Gastroesophageal sphincter (tissue), 3 donors: ENCODE measurements around the gene DDX10.

Source experiments
- EP300 ChIP-seq: sonication (generic); formaldehyde crosslinking; IDR thresholded peaks from one replicate; pipeline ENCODE4 v1.6.1; 2017; ENCODE audit warnings: antibody characterized with exemption, mild to moderate bottlenecking
- POLR2A ChIP-seq, 2 donors: fragments of 450-650 bp; IDR thresholded peaks; one replicate each; pipeline ENCODE4 v1.6.1; 2017; ENCODE audit warnings: antibody characterized with exemption in 2 of 2, mild to moderate bottlenecking in 2 of 2, moderate library complexity in 1 of 2
- POLR2AphosphoS5 ChIP-seq: sonication (generic); formaldehyde crosslinking; IDR thresholded peaks from one replicate; pipeline ENCODE4 v1.6.1; 2017; ENCODE audit warnings: antibody characterized with exemption
- TF ChIP-seq, protein P1 (sequence below), 4 experiments: fragments of 200-600 bp in 2 of 4; fragments of 450-650 bp in 2 of 4; sonication (generic) in 1 of 4; IDR thresholded peaks; one replicate each; pipeline ENCODE4 v1.5.1; 2017 to 2019; ENCODE audit warnings: antibody characterized with exemption in 4 of 4, mild to moderate bottlenecking in 2 of 4, moderate library complexity in 2 of 4

DNA sequence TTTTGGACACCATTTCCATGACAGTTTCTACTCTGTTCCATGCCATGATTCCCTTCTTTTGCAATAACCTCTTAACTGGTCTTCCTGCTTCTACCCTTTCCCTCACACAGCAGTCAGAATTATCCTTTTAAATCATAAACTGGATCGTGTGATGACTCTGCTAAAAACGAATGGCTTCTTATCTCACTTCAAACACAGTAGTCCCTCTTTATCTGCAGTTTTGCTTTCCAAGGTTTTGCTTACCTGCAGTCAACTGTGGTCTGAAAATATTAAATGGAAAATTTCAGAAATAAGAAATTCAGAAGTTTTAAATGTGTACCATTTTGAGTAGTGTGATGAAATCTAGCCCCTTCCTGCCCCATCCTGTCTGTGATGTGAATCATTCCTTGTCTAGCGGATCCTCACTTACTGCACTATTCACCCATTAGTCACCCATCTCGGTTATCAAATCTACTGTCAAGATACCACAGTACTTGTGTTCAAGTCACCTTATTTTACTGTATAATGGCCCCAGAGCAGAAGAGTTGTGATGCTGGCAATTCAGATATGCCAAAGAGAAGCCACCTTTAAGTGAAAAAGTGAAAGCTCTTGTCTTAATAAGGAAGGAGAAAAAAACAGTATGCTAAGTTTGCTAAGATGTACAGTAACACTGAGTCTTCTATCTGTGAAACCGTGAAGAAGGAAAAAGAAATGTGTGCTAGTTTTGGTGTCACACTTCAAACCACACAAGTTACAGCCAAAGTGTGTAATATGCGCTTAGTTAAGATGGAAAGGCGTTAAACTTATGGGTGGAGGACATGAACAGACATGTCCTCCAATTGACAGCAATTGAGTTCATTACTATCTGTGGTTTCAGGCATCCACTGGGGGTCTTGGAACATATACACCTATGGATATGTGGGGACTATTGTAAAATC, 283.0 kb downstream of the DDX10 start:
- TF ChIP-seq POLR2A (IDR thresholded peaks at IDR 0.05) (no peak), POLR2AphosphoS5 (no peak), EP300 (no peak)
- TF ChIP-seq, protein P1, sequence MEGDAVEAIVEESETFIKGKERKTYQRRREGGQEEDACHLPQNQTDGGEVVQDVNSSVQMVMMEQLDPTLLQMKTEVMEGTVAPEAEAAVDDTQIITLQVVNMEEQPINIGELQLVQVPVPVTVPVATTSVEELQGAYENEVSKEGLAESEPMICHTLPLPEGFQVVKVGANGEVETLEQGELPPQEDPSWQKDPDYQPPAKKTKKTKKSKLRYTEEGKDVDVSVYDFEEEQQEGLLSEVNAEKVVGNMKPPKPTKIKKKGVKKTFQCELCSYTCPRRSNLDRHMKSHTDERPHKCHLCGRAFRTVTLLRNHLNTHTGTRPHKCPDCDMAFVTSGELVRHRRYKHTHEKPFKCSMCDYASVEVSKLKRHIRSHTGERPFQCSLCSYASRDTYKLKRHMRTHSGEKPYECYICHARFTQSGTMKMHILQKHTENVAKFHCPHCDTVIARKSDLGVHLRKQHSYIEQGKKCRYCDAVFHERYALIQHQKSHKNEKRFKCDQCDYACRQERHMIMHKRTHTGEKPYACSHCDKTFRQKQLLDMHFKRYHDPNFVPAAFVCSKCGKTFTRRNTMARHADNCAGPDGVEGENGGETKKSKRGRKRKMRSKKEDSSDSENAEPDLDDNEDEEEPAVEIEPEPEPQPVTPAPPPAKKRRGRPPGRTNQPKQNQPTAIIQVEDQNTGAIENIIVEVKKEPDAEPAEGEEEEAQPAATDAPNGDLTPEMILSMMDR (IDR thresholded peaks at IDR 0.05): no peak
